Liver (tissue), 9 donors: ENCODE data around the gene LYPD3. TPM values are rescaled to one million over a fixed set of nuclear protein-coding genes. Genes with fewer than 3 reads are reported as not detected.

Experiments
- DNase-seq: peaks from one replicate; pipeline ENCODE4 v3.0.0-alpha.2; 2017; ENCODE audit warnings: low spot score
- H3K27ac ChIP-seq, 2 donors: one replicate each; pipeline ENCODE4 v1.7.0; 2013; ENCODE audit warnings: inconsistent platforms in 2 of 2, low read length in 2 of 2, control low read depth in 1 of 2, low read depth in 1 of 2, mild to moderate bottlenecking in 1 of 2
- H3K27me3 ChIP-seq, 4 donors: one replicate each; pipeline versions ENCODE4 v1.6.1 to v1.7.0; 2013; ENCODE audit warnings: low read length in 3 of 4, inconsistent platforms in 1 of 4, mild to moderate bottlenecking in 1 of 4, moderate library complexity in 1 of 4; ENCODE audit not compliant: control insufficient read depth in 4 of 4, insufficient read depth in 4 of 4
- H3K36me3 ChIP-seq, 4 donors: one replicate each; pipeline versions ENCODE4 v1.6.1 to v1.7.0; 2013; ENCODE audit warnings: low read length in 3 of 4, mild to moderate bottlenecking in 3 of 4, low read depth in 1 of 4, moderate library complexity in 1 of 4; ENCODE audit not compliant: control insufficient read depth in 4 of 4, insufficient read depth in 3 of 4
- H3K4me1 ChIP-seq, 4 donors: one replicate each; pipeline versions ENCODE4 v1.6.1 to v1.7.0; 2013; ENCODE audit warnings: low read length in 3 of 4, mild to moderate bottlenecking in 3 of 4, moderate library complexity in 1 of 4; ENCODE audit not compliant: control insufficient read depth in 4 of 4, insufficient read depth in 4 of 4
- H3K4me3 ChIP-seq, 3 donors: one replicate each; pipeline versions ENCODE4 v1.6.1 to v1.7.0; 2013; ENCODE audit warnings: low read length in 3 of 3, control low read depth in 1 of 3, low read depth in 1 of 3, mild to moderate bottlenecking in 1 of 3
- H3K9ac ChIP-seq, 2 donors: one replicate each; pipeline ENCODE4 v1.7.0; 2013; ENCODE audit warnings: low read length in 2 of 2, mild to moderate bottlenecking in 2 of 2, moderate library complexity in 2 of 2, control low read depth in 1 of 2, low read depth in 1 of 2
- H3K9me3 ChIP-seq, 4 donors: one replicate each; pipeline versions ENCODE4 v1.6.1 to v1.7.0; 2013; ENCODE audit warnings: low read length in 3 of 4; ENCODE audit not compliant: control insufficient read depth in 4 of 4
- FOXA1 ChIP-seq: IDR thresholded peaks from 2 replicates; pipeline ENCODE4 v1.6.1; 2016; ENCODE audit warnings: antibody characterized with exemption
- FOXA2 ChIP-seq: IDR thresholded peaks from 2 replicates; pipeline ENCODE4 v1.6.1; 2016; ENCODE audit warnings: antibody characterized with exemption
- GABPA ChIP-seq, 2 donors: IDR thresholded peaks in 1 of 2; conservative IDR thresholded peaks in 1 of 2; 2 replicates each; pipeline ENCODE4 v1.6.1; 2016; ENCODE audit warnings: antibody characterized with exemption in 2 of 2, mild to moderate bottlenecking in 1 of 2, moderate library complexity in 1 of 2
- HNF4G ChIP-seq: IDR thresholded peaks from 2 replicates; pipeline ENCODE4 v1.6.1; 2016; ENCODE audit warnings: antibody characterized with exemption
- RAD21 ChIP-seq, 2 donors: IDR thresholded peaks; 2 replicates each; pipeline ENCODE4 v1.6.1; 2016; ENCODE audit warnings: antibody characterized with exemption in 2 of 2, mild to moderate bottlenecking in 2 of 2
- RXRA ChIP-seq, 2 donors: IDR thresholded peaks; 2 replicates each; pipeline ENCODE4 v1.6.1; 2017 to 2018; ENCODE audit warnings: antibody characterized with exemption in 2 of 2, mild to moderate bottlenecking in 1 of 2
- SP1 ChIP-seq: IDR thresholded peaks from 2 replicates; pipeline ENCODE4 v1.6.1; 2018; ENCODE audit warnings: antibody characterized with exemption, mild to moderate bottlenecking
- TAF1 ChIP-seq: conservative IDR thresholded peaks from 2 replicates; pipeline ENCODE4 v1.6.1; 2016; ENCODE audit warnings: antibody characterized with exemption, mild to moderate bottlenecking
- YY1 ChIP-seq: IDR thresholded peaks from 2 replicates; pipeline ENCODE4 v1.6.1; 2016; ENCODE audit warnings: antibody characterized with exemption, mild to moderate bottlenecking
- WGBS: extraction: QIAGEN DNeasy Blood & Tissue Kit; methylation state at CpG from one replicate; pipeline ENCODE4 v1.1.7; 2013; 5-methylcytosine and 5-hydroxymethylcytosine counted together
- polyA plus RNA-seq, 2 donors: library from polyadenylated mRNA; stranded (reverse) in 1 of 2; unstranded in 1 of 2; fragments of 200-250 nt in 1 of 2; fragments of >200 nt in 1 of 2; fragmentation: Nextera tagmentation in 1 of 2; extraction: Ambion mirVana in 1 of 2; gene quantifications; one replicate each; pipeline versions ENCODE4 v1.2.1 to v1.2.3, GENCODE V29; 2013 to 2015
- total RNA-seq, 2 donors: library from RNA; depleted of rRNA; stranded (reverse); fragments of >200 nt; gene quantifications; one replicate each; pipeline ENCODE4 v1.2.3, GENCODE V29; 2014
- TF ChIP-seq, protein P1 (sequence below): IDR thresholded peaks from 2 replicates; pipeline ENCODE4 v1.6.1; 2016; ENCODE audit warnings: antibody characterized with exemption
- TF ChIP-seq, protein P2 (sequence below): IDR thresholded peaks from 2 replicates; pipeline ENCODE4 v1.6.1; 2016; ENCODE audit warnings: antibody characterized with exemption, mild to moderate bottlenecking
- TF ChIP-seq, protein P3 (sequence below): fragments of 150-350 bp; IDR thresholded peaks from 2 replicates; pipeline ENCODE4 v1.5.1; 2017; ENCODE audit warnings: improper control_type of control experiment, low read depth, low read length; ENCODE audit not compliant: missing input control
- TF ChIP-seq, protein P4 (sequence below): IDR thresholded peaks from 2 replicates; pipeline ENCODE4 v1.6.1; 2016; ENCODE audit warnings: antibody characterized with exemption
- donor health status: healthy.
- donor health status: healthy.
- donor health status: healthy.
- donor health status: healthy.
- donor health status: healthy.

The LYPD3 gene
- total and polyA plus RNA-seq, 4 donors: 0.08 to 0.38 (median 0.18) TPM

DNA sequence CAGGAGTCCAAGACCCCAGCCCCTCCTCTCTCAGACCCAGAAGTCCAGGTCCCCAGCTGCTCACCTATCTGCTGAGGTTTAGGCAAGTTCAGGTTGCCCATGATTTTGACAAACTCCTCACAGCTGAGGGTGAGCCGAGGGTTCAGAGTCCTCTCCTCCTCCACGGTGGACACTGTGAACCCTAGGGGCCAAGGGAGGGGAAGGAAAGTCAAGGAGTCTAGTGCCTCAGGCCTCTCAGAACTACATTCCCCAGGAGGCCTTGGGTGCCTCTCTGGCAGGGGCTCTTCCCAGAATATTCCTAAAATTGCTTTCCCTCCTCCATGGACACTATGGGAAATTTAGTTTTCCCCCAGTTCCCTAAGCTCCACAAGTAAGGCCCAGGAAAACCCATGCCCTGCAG, 42.5 kb upstream of the LYPD3 start:
- peaks cover 0 to 14% (median 13%) of the 10 kb centered on the region in 4 donors for H3K36me3 ChIP-seq
- no peak overlapping the region for H3K9ac ChIP-seq
- no peaks in the 10 kb centered on the region for H3K9me3 ChIP-seq
- H3K27me3 ChIP-seq: no peaks in the 10 kb centered on the region
- no peak overlapping the region for H3K27ac ChIP-seq
- DNase-seq: no peak
- 67% methylated on average over 2 of the region's 2 CpGs for WGBS
- H3K4me1 ChIP-seq: peaks cover 1 to 14% (median 8%) of the 10 kb centered on the region in 4 donors
- TF ChIP-seq, protein P1, sequence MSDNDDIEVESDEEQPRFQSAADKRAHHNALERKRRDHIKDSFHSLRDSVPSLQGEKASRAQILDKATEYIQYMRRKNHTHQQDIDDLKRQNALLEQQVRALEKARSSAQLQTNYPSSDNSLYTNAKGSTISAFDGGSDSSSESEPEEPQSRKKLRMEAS: no peak
- TF ChIP-seq GABPA (IDR thresholded peaks at IDR 0.05 in 1 of 2, conservative IDR thresholded peaks at IDR 0.05 in 1 of 2) (no peak), FOXA1 (no peak), RXRA (IDR thresholded peaks at IDR 0.05) (no peak), YY1 (no peak), FOXA2 (no peak), HNF4G (no peak)
- TF ChIP-seq, protein P2, sequence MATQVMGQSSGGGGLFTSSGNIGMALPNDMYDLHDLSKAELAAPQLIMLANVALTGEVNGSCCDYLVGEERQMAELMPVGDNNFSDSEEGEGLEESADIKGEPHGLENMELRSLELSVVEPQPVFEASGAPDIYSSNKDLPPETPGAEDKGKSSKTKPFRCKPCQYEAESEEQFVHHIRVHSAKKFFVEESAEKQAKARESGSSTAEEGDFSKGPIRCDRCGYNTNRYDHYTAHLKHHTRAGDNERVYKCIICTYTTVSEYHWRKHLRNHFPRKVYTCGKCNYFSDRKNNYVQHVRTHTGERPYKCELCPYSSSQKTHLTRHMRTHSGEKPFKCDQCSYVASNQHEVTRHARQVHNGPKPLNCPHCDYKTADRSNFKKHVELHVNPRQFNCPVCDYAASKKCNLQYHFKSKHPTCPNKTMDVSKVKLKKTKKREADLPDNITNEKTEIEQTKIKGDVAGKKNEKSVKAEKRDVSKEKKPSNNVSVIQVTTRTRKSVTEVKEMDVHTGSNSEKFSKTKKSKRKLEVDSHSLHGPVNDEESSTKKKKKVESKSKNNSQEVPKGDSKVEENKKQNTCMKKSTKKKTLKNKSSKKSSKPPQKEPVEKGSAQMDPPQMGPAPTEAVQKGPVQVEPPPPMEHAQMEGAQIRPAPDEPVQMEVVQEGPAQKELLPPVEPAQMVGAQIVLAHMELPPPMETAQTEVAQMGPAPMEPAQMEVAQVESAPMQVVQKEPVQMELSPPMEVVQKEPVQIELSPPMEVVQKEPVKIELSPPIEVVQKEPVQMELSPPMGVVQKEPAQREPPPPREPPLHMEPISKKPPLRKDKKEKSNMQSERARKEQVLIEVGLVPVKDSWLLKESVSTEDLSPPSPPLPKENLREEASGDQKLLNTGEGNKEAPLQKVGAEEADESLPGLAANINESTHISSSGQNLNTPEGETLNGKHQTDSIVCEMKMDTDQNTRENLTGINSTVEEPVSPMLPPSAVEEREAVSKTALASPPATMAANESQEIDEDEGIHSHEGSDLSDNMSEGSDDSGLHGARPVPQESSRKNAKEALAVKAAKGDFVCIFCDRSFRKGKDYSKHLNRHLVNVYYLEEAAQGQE: no peak
- TF ChIP-seq, protein P3, sequence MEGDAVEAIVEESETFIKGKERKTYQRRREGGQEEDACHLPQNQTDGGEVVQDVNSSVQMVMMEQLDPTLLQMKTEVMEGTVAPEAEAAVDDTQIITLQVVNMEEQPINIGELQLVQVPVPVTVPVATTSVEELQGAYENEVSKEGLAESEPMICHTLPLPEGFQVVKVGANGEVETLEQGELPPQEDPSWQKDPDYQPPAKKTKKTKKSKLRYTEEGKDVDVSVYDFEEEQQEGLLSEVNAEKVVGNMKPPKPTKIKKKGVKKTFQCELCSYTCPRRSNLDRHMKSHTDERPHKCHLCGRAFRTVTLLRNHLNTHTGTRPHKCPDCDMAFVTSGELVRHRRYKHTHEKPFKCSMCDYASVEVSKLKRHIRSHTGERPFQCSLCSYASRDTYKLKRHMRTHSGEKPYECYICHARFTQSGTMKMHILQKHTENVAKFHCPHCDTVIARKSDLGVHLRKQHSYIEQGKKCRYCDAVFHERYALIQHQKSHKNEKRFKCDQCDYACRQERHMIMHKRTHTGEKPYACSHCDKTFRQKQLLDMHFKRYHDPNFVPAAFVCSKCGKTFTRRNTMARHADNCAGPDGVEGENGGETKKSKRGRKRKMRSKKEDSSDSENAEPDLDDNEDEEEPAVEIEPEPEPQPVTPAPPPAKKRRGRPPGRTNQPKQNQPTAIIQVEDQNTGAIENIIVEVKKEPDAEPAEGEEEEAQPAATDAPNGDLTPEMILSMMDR: no peak
- TF ChIP-seq, protein P4, sequence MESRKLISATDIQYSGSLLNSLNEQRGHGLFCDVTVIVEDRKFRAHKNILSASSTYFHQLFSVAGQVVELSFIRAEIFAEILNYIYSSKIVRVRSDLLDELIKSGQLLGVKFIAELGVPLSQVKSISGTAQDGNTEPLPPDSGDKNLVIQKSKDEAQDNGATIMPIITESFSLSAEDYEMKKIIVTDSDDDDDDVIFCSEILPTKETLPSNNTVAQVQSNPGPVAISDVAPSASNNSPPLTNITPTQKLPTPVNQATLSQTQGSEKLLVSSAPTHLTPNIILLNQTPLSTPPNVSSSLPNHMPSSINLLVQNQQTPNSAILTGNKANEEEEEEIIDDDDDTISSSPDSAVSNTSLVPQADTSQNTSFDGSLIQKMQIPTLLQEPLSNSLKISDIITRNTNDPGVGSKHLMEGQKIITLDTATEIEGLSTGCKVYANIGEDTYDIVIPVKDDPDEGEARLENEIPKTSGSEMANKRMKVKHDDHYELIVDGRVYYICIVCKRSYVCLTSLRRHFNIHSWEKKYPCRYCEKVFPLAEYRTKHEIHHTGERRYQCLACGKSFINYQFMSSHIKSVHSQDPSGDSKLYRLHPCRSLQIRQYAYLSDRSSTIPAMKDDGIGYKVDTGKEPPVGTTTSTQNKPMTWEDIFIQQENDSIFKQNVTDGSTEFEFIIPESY: no peak
- H3K4me3 ChIP-seq: no peak overlapping the region

DNA sequence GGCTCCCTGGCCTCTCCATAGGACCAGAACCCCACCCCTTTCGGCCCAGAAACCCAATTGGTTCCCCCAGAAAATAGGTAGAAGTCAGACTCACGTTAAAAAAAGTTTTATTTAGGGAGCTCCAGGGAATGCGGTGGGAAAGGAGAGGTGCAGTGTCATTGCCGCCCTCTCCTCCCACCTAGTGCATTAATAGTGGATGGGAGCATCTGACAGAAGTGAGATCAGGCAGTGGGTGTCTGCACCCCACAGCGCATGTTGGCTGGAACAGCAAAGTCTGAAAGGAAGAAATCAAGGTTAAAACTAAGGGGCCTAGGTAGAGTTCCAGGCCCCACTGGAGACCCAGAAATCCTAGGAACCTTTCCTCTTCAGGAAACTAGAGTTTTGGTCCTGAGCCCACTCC, 41.2 kb upstream of the LYPD3 start:
- H3K9me3 ChIP-seq: no peaks in the 10 kb centered on the region
- peaks cover 0 to 14% (median 13%) of the 10 kb centered on the region in 4 donors for H3K36me3 ChIP-seq
- TF ChIP-seq, protein P3: no peak
- TF ChIP-seq HNF4G (no peak), RAD21 (IDR thresholded peaks at IDR 0.05) (no peak), FOXA1 (no peak), SP1 (no peak), TAF1 (no peak)

More for the DNA sequence above, 41.2 kb upstream of the LYPD3 start:
- Histone ChIP-seq H3K27me3 (no peaks in the 10 kb centered on the region), H3K27ac (no peak overlapping the region), H3K9ac (no peak overlapping the region), H3K4me3 (no peak overlapping the region), H3K4me1 (peaks cover 6 to 25% (median 12%) of the 10 kb centered on the region in 4 donors)
- WGBS: 96% methylated on average over 5 of the region's 5 CpGs
- no peak for DNase-seq
